Panc1 (cell line): ENCODE measurements around the gene CKAP2.

Source experiments
- CTCF ChIP-seq: fragments of 450-650 bp; IDR thresholded peaks from 2 replicates; pipeline ENCODE4 v1.5.1; 2017; ENCODE audit warnings: mild to moderate bottlenecking
- POLR2AphosphoS5 ChIP-seq: IDR thresholded peaks from 2 replicates; pipeline ENCODE4 v1.6.1; 2012; ENCODE audit warnings: mild to moderate bottlenecking, low read depth, low read length, moderate library complexity
- REST ChIP-seq, 2 experiments: IDR thresholded peaks; 2 replicates each; pipeline ENCODE4 v1.6.1; 2011 to 2012; ENCODE audit warnings: low read depth in 2 of 2, control low read depth in 1 of 2, low read length in 1 of 2, mild to moderate bottlenecking in 1 of 2, moderate library complexity in 1 of 2; ENCODE audit not compliant: insufficient read depth in 1 of 2
- SIN3A ChIP-seq: IDR thresholded peaks from 2 replicates; pipeline ENCODE4 v1.6.1; 2012; ENCODE audit warnings: low read depth, mild to moderate bottlenecking, low read length, moderate library complexity, borderline replicate concordance; ENCODE audit not compliant: insufficient read depth
- TCF7L2 ChIP-seq: IDR thresholded peaks from 2 replicates; pipeline ENCODE4 v1.6.1; 2011; ENCODE audit warnings: mild to moderate bottlenecking, low read depth, low read length, inconsistent platforms

- TF ChIP-seq REST (IDR thresholded peaks at IDR 0.05; ENCODE audit: insufficient read depth in 1 of 2, low read depth in 2 of 2, low read length in 1 of 2) (no peak), CTCF (no peak), SIN3A (no peak), POLR2AphosphoS5 (no peak), TCF7L2 (no peak)
Observed at GRCh38 chr13:52454459-52454819, 839 bp upstream of the CKAP2 start.
